ENCODE measurements around the gene BLMH.

DNA sequence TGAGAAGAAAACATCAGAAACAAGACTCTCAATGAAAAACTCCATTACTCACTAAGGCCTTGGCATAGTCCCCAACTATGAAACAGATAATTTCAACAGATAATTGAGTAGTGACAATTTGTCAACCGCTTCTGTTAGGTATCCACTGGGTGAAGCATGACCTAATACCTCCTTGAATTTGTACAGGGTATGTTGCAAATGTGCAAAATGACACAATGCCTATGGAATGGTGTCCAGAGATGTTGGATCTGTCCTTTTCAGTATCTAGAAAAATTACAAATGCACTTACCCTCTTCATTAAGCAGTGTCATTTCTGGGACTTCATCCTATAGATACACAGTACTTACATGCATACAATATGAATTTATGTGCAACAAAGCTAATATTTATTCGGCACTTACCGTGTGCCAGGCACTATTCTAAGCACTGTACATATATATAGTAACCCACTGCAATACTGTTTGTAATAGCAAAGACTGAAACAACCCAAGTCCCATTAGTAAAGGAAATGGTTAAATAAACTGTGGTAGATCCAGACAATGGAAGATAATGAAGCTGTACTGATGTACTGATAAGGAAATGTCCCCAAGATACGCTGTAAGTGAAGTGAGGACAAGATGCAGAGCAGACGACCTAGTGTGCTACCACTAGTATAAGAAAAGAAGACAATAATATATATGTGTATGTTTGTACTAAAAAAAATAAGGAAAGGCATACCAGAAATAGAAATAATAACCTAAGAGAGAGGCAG, 34.8 kb downstream of the BLMH start:
- TF ChIP-seq, protein P1, sequence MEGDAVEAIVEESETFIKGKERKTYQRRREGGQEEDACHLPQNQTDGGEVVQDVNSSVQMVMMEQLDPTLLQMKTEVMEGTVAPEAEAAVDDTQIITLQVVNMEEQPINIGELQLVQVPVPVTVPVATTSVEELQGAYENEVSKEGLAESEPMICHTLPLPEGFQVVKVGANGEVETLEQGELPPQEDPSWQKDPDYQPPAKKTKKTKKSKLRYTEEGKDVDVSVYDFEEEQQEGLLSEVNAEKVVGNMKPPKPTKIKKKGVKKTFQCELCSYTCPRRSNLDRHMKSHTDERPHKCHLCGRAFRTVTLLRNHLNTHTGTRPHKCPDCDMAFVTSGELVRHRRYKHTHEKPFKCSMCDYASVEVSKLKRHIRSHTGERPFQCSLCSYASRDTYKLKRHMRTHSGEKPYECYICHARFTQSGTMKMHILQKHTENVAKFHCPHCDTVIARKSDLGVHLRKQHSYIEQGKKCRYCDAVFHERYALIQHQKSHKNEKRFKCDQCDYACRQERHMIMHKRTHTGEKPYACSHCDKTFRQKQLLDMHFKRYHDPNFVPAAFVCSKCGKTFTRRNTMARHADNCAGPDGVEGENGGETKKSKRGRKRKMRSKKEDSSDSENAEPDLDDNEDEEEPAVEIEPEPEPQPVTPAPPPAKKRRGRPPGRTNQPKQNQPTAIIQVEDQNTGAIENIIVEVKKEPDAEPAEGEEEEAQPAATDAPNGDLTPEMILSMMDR (IDR thresholded peaks at IDR 0.05), result no peak
- no peak for TF ChIP-seq POLR2A (IDR thresholded peaks at IDR 0.05)
- no peak for TF ChIP-seq EP300 (IDR thresholded peaks at IDR 0.05; ENCODE audit: low read depth)

Data from transverse colon (tissue), 3 donors.